Measurements from ENCODE around the gene ZNF540. TPM values are rescaled to one million over a fixed set of nuclear protein-coding genes. Genes with fewer than 3 reads are reported as not detected.

Gene ZNF540
- total RNA-seq, 1 experiment from 2014 or later: not detected

DNA sequence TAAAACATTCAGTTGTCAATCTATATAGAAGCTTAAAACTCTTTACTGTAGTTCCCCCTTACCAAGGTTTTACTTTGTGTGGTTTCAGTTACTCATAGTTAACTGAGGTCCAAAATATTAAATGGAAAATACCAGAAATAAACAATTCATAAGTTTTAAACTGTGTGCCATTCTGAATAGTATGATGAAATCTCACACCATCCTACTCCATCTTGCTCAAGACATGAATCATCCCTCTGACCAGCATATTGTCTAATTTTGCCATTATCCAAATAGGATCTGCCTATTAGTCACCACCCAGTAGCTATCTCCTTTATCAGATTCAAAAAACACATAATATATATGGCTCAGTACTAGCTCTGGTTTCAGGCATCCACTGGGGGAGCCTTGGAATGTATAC, 22.5 kb upstream of the ZNF540 start:
- no peak overlapping the region for H3K4me2 ChIP-seq (ENCODE audit: low read length)
- no peak overlapping the region for H3K27ac ChIP-seq (ENCODE audit: low read depth, low read length)
- ChIA-PET RAD21 (ENCODE audit: low non-redundant PET in 1 of 2, low total read pairs in 2 of 2, uncharacterized antibody in 2 of 2, unreplicated experiment in 2 of 2) (no interaction called here), POLR2A (no interaction called here), CTCF (no interaction called here)
- H3K9me2 ChIP-seq (ENCODE audit: insufficient read depth): no peaks in the 10 kb centered on the region
- H3K4me3 ChIP-seq (replicated peaks in 1 of 2; ENCODE audit: low read depth in 1 of 2, low read length in 2 of 2): no peak overlapping the region
- H3K9me3 ChIP-seq (ENCODE audit: control insufficient read depth in 1 of 2, insufficient read depth in 1 of 2, low read depth in 1 of 2, low read length in 2 of 2): peaks cover 17 to 21% of the 10 kb centered on the region in 2 experiments; a peak in 2 of 4 replicates
- BruUV-seq (replicated peaks): no TSS peak
- H3K79me2 ChIP-seq (ENCODE audit: insufficient read depth, low read length): no peaks in the 10 kb centered on the region
- intact Hi-C loops (cut with micrococcal nuclease): no loop called here
- H2AFZ ChIP-seq (ENCODE audit: low read depth, low read length, poor library complexity, severe bottlenecking): no peak overlapping the region
- no peaks in the 10 kb centered on the region for H3K4me1 ChIP-seq (ENCODE audit: control insufficient read depth in 1 of 2, insufficient read depth in 2 of 2, low read length in 2 of 2)
- ATAC-seq (no peak), DNase-seq (ENCODE audit: low read depth, low spot score) (no peak)
- no peak overlapping the region for H3K9ac ChIP-seq (ENCODE audit: low read length)
- H4K20me1 ChIP-seq (ENCODE audit: insufficient read depth): no peaks in the 10 kb centered on the region
- TF ChIP-seq CEBPB (IDR thresholded peaks at IDR 0.05; ENCODE audit: low read depth): no peak
- TF ChIP-seq, protein P1, sequence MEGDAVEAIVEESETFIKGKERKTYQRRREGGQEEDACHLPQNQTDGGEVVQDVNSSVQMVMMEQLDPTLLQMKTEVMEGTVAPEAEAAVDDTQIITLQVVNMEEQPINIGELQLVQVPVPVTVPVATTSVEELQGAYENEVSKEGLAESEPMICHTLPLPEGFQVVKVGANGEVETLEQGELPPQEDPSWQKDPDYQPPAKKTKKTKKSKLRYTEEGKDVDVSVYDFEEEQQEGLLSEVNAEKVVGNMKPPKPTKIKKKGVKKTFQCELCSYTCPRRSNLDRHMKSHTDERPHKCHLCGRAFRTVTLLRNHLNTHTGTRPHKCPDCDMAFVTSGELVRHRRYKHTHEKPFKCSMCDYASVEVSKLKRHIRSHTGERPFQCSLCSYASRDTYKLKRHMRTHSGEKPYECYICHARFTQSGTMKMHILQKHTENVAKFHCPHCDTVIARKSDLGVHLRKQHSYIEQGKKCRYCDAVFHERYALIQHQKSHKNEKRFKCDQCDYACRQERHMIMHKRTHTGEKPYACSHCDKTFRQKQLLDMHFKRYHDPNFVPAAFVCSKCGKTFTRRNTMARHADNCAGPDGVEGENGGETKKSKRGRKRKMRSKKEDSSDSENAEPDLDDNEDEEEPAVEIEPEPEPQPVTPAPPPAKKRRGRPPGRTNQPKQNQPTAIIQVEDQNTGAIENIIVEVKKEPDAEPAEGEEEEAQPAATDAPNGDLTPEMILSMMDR (IDR thresholded peaks at IDR 0.05 in 2 of 3, conservative IDR thresholded peaks at IDR 0.05 in 1 of 3; ENCODE audit: borderline replicate concordance in 1 of 3, insufficient read depth in 1 of 3, low read depth in 2 of 3, low read length in 2 of 3): no peak
- no peak for TF ChIP-seq SRF (IDR thresholded peaks at IDR 0.05; ENCODE audit: low read depth)
- TF ChIP-seq CBX3 (IDR thresholded peaks at IDR 0.05; ENCODE audit: low read depth): no peak
- no peak for TF ChIP-seq ZNF274 (IDR thresholded peaks at IDR 0.05; ENCODE audit: low read depth, low read length)
- no peak for TF ChIP-seq JUND (IDR thresholded peaks at IDR 0.05)
- TF ChIP-seq EGR1 (IDR thresholded peaks at IDR 0.05; ENCODE audit: low read depth): no peak
- TF ChIP-seq POLR2A (IDR thresholded peaks at IDR 0.05; ENCODE audit: borderline replicate concordance, extremely low read depth, insufficient read depth, insufficient read length): no peak
- no peak for TF ChIP-seq ZFX (IDR thresholded peaks at IDR 0.05)
- no peak for TF ChIP-seq RAD21 (IDR thresholded peaks at IDR 0.05; ENCODE audit: low read depth)
- TF ChIP-seq, protein P2, sequence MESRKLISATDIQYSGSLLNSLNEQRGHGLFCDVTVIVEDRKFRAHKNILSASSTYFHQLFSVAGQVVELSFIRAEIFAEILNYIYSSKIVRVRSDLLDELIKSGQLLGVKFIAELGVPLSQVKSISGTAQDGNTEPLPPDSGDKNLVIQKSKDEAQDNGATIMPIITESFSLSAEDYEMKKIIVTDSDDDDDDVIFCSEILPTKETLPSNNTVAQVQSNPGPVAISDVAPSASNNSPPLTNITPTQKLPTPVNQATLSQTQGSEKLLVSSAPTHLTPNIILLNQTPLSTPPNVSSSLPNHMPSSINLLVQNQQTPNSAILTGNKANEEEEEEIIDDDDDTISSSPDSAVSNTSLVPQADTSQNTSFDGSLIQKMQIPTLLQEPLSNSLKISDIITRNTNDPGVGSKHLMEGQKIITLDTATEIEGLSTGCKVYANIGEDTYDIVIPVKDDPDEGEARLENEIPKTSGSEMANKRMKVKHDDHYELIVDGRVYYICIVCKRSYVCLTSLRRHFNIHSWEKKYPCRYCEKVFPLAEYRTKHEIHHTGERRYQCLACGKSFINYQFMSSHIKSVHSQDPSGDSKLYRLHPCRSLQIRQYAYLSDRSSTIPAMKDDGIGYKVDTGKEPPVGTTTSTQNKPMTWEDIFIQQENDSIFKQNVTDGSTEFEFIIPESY (IDR thresholded peaks at IDR 0.05; ENCODE audit: extremely low read depth, insufficient replicate concordance, low read length): no peak
- no peak for TF ChIP-seq EZH2 (IDR thresholded peaks at IDR 0.05)
- TF ChIP-seq YY1 (IDR thresholded peaks at IDR 0.05; ENCODE audit: extremely low read depth, insufficient replicate concordance, low read depth, low read length): no peak
- no peaks in the 10 kb centered on the region for H3K27me3 ChIP-seq (ENCODE audit: insufficient read depth, low read length)
- H3K36me3 ChIP-seq (ENCODE audit: control insufficient read depth in 1 of 2, insufficient read depth in 2 of 2, low read length in 2 of 2): no peaks in the 10 kb centered on the region
